Neuron (in vitro differentiated cells): ENCODE results near the gene PDP2.
"Not testable (repeated sequence)": the region's sequence is repeated elsewhere in the genome, so short reads cannot be mapped to it uniquely, and the experiment has no call there.

ENCODE experiments used
- H2AFZ ChIP-seq: one replicate; pipeline ENCODE4 v1.6.1; 2013; ENCODE audit warnings: low read depth, mild to moderate bottlenecking, inconsistent platforms, low read length, moderate library complexity
- H3K27me3 ChIP-seq: one replicate; pipeline ENCODE4 v1.6.1; 2013; ENCODE audit warnings: low read length; ENCODE audit not compliant: insufficient read depth
- H3K36me3 ChIP-seq: one replicate; pipeline ENCODE4 v1.6.1; 2013; ENCODE audit warnings: low read length; ENCODE audit not compliant: insufficient read depth
- H3K4me1 ChIP-seq: one replicate; pipeline ENCODE4 v1.6.1; 2013; ENCODE audit warnings: low read length; ENCODE audit not compliant: insufficient read depth
- H3K4me3 ChIP-seq: 2 replicates; pipeline ENCODE4 v1.5.1; 2013; ENCODE audit warnings: mild to moderate bottlenecking, low read length, moderate library complexity
- H3K9me3 ChIP-seq: one replicate; pipeline ENCODE4 v1.6.1; 2013; ENCODE audit warnings: low read length

Gene PDP2

GRCh38 chr16:66858740-66859396 is 21.4 kb upstream of the PDP2 start:
- H3K36me3 ChIP-seq = no peaks in the 10 kb centered on the region
- H3K4me3 ChIP-seq = no peak overlapping the region
- peaks cover 14% of the 10 kb centered on the region for H3K27me3 ChIP-seq
- no peak overlapping the region for H2AFZ ChIP-seq
- peaks cover 7% of the 10 kb centered on the region for H3K4me1 ChIP-seq
- no peaks in the 10 kb centered on the region for H3K9me3 ChIP-seq

- Histone ChIP-seq H3K36me3 (no peaks in the 10 kb centered on the region), H3K4me3 (no peak overlapping the region), H2AFZ (no peak overlapping the region), H3K4me1 (peaks cover 7% of the 10 kb centered on the region), H3K27me3 (peaks cover 9% of the 10 kb centered on the region), H3K9me3 (no peaks in the 10 kb centered on the region)
Measured at GRCh38 chr16:66859397-66860068, 20.8 kb upstream of the PDP2 start.

GRCh38 chr16:66862023-66862520 is 18.2 kb upstream of the PDP2 start:
- Histone ChIP-seq H3K4me3 (no peak overlapping the region), H3K27me3 (peaks cover 6% of the 10 kb centered on the region), H3K36me3 (no peaks in the 10 kb centered on the region), H3K9me3 (no peaks in the 10 kb centered on the region), H2AFZ (no peak overlapping the region), H3K4me1 (peaks cover 7% of the 10 kb centered on the region)

GRCh38 chr16:66863707-66864106 is 16.6 kb upstream of the PDP2 start:
- H3K4me1 ChIP-seq = peaks cover 7% of the 10 kb centered on the region
- H3K9me3 ChIP-seq = no peaks in the 10 kb centered on the region
- H3K36me3 ChIP-seq = no peaks in the 10 kb centered on the region
- no peak overlapping the region for H2AFZ ChIP-seq
- H3K27me3 ChIP-seq = peaks cover 2% of the 10 kb centered on the region
- H3K4me3 ChIP-seq = no peak overlapping the region

- H3K27me3 ChIP-seq = peaks cover 5% of the 10 kb centered on the region
- no peak overlapping the region for H2AFZ ChIP-seq
- H3K9me3 ChIP-seq = no peaks in the 10 kb centered on the region
- H3K4me3 ChIP-seq = no peak overlapping the region
- H3K36me3 ChIP-seq = no peaks in the 10 kb centered on the region
- H3K4me1 ChIP-seq = peaks cover 9% of the 10 kb centered on the region
Measured at GRCh38 chr16:66869424-66869823, 10.9 kb upstream of the PDP2 start.

- not testable (repeated sequence) for H2AFZ ChIP-seq, H3K27me3 ChIP-seq, H3K9me3 ChIP-seq, H3K4me3 ChIP-seq, H3K36me3 ChIP-seq
- H3K4me1 ChIP-seq = peaks cover 16% of the 10 kb centered on the region
Measured at GRCh38 chr16:66871363-66871762, 9.0 kb upstream of the PDP2 start.

GRCh38 chr16:66871840-66872239 is 8.5 kb upstream of the PDP2 start:
- Histone ChIP-seq H3K27me3 (peaks cover 5% of the 10 kb centered on the region), H3K4me3 (no peak overlapping the region), H3K4me1 (peaks cover 16% of the 10 kb centered on the region), H3K9me3 (no peaks in the 10 kb centered on the region), H2AFZ (no peak overlapping the region), H3K36me3 (no peaks in the 10 kb centered on the region)

- Histone ChIP-seq H3K36me3 (no peaks in the 10 kb centered on the region), H3K27me3 (peaks cover 5% of the 10 kb centered on the region), H3K4me1 (peaks cover 16% of the 10 kb centered on the region), H3K9me3 (no peaks in the 10 kb centered on the region), H2AFZ (peak overlapping the region; percentile 33), H3K4me3 (peak overlapping the region; percentile 35)
Measured at GRCh38 chr16:66872559-66872942, 7.8 kb upstream of the PDP2 start.

- peaks cover 5% of the 10 kb centered on the region for H3K27me3 ChIP-seq
- H3K4me1 ChIP-seq = peaks cover 16% of the 10 kb centered on the region
- H3K4me3 ChIP-seq = peak overlapping the region; percentile 35
- no peaks in the 10 kb centered on the region for H3K36me3 ChIP-seq
- H3K9me3 ChIP-seq = no peaks in the 10 kb centered on the region
- H2AFZ ChIP-seq = peak overlapping the region; percentile 33
Measured at GRCh38 chr16:66872943-66873684, 7.2 kb upstream of the PDP2 start.

GRCh38 chr16:66873685-66874055 is 6.6 kb upstream of the PDP2 start:
- H3K4me1 ChIP-seq = peaks cover 16% of the 10 kb centered on the region
- no peak overlapping the region for H3K4me3 ChIP-seq
- H3K36me3 ChIP-seq = no peaks in the 10 kb centered on the region
- H3K9me3 ChIP-seq = no peaks in the 10 kb centered on the region
- no peak overlapping the region for H2AFZ ChIP-seq
- peaks cover 5% of the 10 kb centered on the region for H3K27me3 ChIP-seq

- H3K27me3 ChIP-seq = peaks cover 5% of the 10 kb centered on the region
- H3K36me3 ChIP-seq = no peaks in the 10 kb centered on the region
- H3K9me3 ChIP-seq = no peaks in the 10 kb centered on the region
- peaks cover 16% of the 10 kb centered on the region for H3K4me1 ChIP-seq
- no peak overlapping the region for H2AFZ ChIP-seq
- no peak overlapping the region for H3K4me3 ChIP-seq
Measured at GRCh38 chr16:66874079-66874775, 6.1 kb upstream of the PDP2 start.

- no peaks in the 10 kb centered on the region for H3K27me3 ChIP-seq
- no peaks in the 10 kb centered on the region for H3K36me3 ChIP-seq
- H3K9me3 ChIP-seq = no peaks in the 10 kb centered on the region
- H2AFZ ChIP-seq = no peak overlapping the region
- H3K4me1 ChIP-seq = peaks cover 11% of the 10 kb centered on the region
- H3K4me3 ChIP-seq = no peak overlapping the region
Measured at GRCh38 chr16:66878067-66878466, 2.2 kb upstream of the PDP2 start.

GRCh38 chr16:66881014-66881417 is 701 bp downstream of the PDP2 start:
- Histone ChIP-seq H3K4me3 (peak overlapping the region; percentile 75), H3K27me3 (no peaks in the 10 kb centered on the region), H3K4me1 (no peaks in the 10 kb centered on the region), H3K36me3 (peaks cover 16% of the 10 kb centered on the region), H2AFZ (peak overlapping the region; percentile 63), H3K9me3 (no peaks in the 10 kb centered on the region)
